Right atrium auricular region (tissue), 2 donors: Measurements from ENCODE around the gene POU2AF2. TPM values are rescaled to one million over a fixed set of nuclear protein-coding genes. Genes with fewer than 3 reads are reported as not detected.

Source experiments
- DNase-seq: peaks from one replicate; pipeline ENCODE4 v3.0.0-alpha.2; 2019; ENCODE audit warnings: low spot score
- H3K27ac ChIP-seq, 2 donors: fragments of 200-600 bp; sonication (generic); 1 replicate in 1 of 2; 2 replicates in 1 of 2; pipeline ENCODE4 v1.5.1; 2016 to 2019
- H3K27me3 ChIP-seq, 2 donors: fragments of 200-600 bp; sonication (generic); one replicate each; pipeline versions ENCODE4 v1.5.1 to v1.6.0; 2017 to 2019
- H3K36me3 ChIP-seq: fragments of 200-600 bp; sonication (generic); one replicate; pipeline ENCODE4 v1.5.1; 2016
- H3K4me1 ChIP-seq, 2 donors: fragments of 200-600 bp; sonication (generic); one replicate each; pipeline versions ENCODE4 v1.5.1 to v1.6.0; 2017 to 2019
- H3K4me3 ChIP-seq, 2 donors: fragments of 200-600 bp; sonication (generic); 1 replicate in 1 of 2; 2 replicates in 1 of 2; pipeline ENCODE4 v1.5.1; 2017 to 2019; ENCODE audit warnings: mild to moderate bottlenecking in 1 of 2, moderate library complexity in 1 of 2
- H3K9me3 ChIP-seq, 2 donors: fragments of 200-600 bp; sonication (generic); one replicate each; pipeline ENCODE4 v1.5.1; 2019
- CTCF ChIP-seq, 2 donors: fragments of 200-600 bp; sonication (generic); IDR thresholded peaks; one replicate each; pipeline ENCODE4 v1.5.1; 2019; ENCODE audit warnings: antibody characterized with exemption in 2 of 2
- total RNA-seq, 2 donors: library from RNA; depleted of rRNA; stranded (reverse); fragments of >200 nt; gene quantifications; one replicate each; pipeline ENCODE4 v1.1.0, GENCODE V29; 2016

POU2AF2 gene
- total RNA-seq, 2 donors from 2014 or later: not detected

- no peaks in the 10 kb centered on the region for H3K9me3 ChIP-seq
- no peaks in the 10 kb centered on the region for H3K36me3 ChIP-seq
- no peaks in the 10 kb centered on the region for H3K27me3 ChIP-seq
- no peak overlapping the region for H3K4me3 ChIP-seq
- DNase-seq: no peak
- H3K27ac ChIP-seq: no peak overlapping the region
- peaks cover 0 to 27% of the 10 kb centered on the region in 2 donors for H3K4me1 ChIP-seq
- TF ChIP-seq CTCF (IDR thresholded peaks at IDR 0.05): no peak
Observed at GRCh38 chr11:111331711-111332479, 86.4 kb downstream of the POU2AF2 start.

GRCh38 chr11:111334532-111335502 lies 89.3 kb downstream of the POU2AF2 start:
- Histone ChIP-seq H3K27ac (no peak overlapping the region), H3K27me3 (no peaks in the 10 kb centered on the region), H3K4me3 (no peak overlapping the region), H3K4me1 (peaks cover 0 to 21% of the 10 kb centered on the region in 2 donors), H3K36me3 (no peaks in the 10 kb centered on the region), H3K9me3 (peaks cover 4 to 8% of the 10 kb centered on the region in 2 donors)
- TF ChIP-seq CTCF (IDR thresholded peaks at IDR 0.05): no peak
- DNase-seq: no peak

GRCh38 chr11:111335549-111335948 lies 90.0 kb downstream of the POU2AF2 start:
- Histone ChIP-seq H3K9me3 (peaks cover 4 to 15% of the 10 kb centered on the region in 2 donors), H3K36me3 (no peaks in the 10 kb centered on the region), H3K27me3 (no peaks in the 10 kb centered on the region), H3K4me1 (peaks cover 0 to 21% of the 10 kb centered on the region in 2 donors), H3K27ac (no peak overlapping the region), H3K4me3 (no peak overlapping the region)
- TF ChIP-seq CTCF (IDR thresholded peaks at IDR 0.05): no peak
- no peak for DNase-seq

Other genes with a start within 250 kb of the POU2AF2 start
- under 1 TPM in 1 of 2 donors, not detected in 1; 0.47 TPM for gene POU2AF3, start 52.8 kb downstream of the POU2AF2 start, total RNA-seq
- gene POU2AF1, start 133.6 kb downstream of the POU2AF2 start, total RNA-seq: 1 to 10 TPM in 1 of 2 donors, under 1 TPM in 1; 0.11 to 1.6 TPM